ENCODE results near the gene CPAMD8.
A peak's percentile ranks its signal among the peaks of the same experiment; 100 is the strongest.

- TF ChIP-seq CTCF (IDR thresholded peaks at IDR 0.05), result no peak
- peak; percentile 58 for TF ChIP-seq POLR2A (IDR thresholded peaks at IDR 0.05)
- TF ChIP-seq POLR2AphosphoS5 (IDR thresholded peaks at IDR 0.05), result peak; percentile 49
Observed at GRCh38 chr19:16897029-16897855, 129.4 kb downstream of the CPAMD8 start.
